ENCODE measurements around the gene UPK3A.
"Not testable (repeated sequence)": the region's sequence is repeated elsewhere in the genome, so short reads cannot be mapped to it uniquely, and the experiment has no call there.

- not testable (repeated sequence) for TF ChIP-seq CTCF, POLR2A (IDR thresholded peaks at IDR 0.05)
These were observed 24.4 kb upstream of the UPK3A start for GRCh38 chr22:45260395-45260759.
